KBM-7 (cell line): Measurements from ENCODE around the gene GSTA2.
"Not testable (repeated sequence)": the region's sequence is repeated elsewhere in the genome, so short reads cannot be mapped to it uniquely, and the experiment has no call there.

ENCODE experiments used
- DNase-seq: peaks from one replicate; pipeline ENCODE4 v3.0.0-alpha.2; 2015
- in situ Hi-C: fragments of 300-500 bp; cut with MboI; formaldehyde crosslinking; loops from 2 replicates; pipeline ENCODE4 v1.14.3; 2020; ENCODE audit warnings: low sequenced_read_pairs, low pct_unique_long_range_greater_than_20kb, mixed read lengths

GSTA2 gene

GRCh38 chr6:52728394-52728793 lies 34.9 kb downstream of the GSTA2 start:
- in situ Hi-C loops, result no loop called here
- no peak for DNase-seq

- in situ Hi-C loops, result no loop called here
- DNase-seq, result no peak
Measured at GRCh38 chr6:52727908-52728307, 35.4 kb downstream of the GSTA2 start.

GRCh38 chr6:52726741-52727535 lies 36.3 kb downstream of the GSTA2 start:
- DNase-seq, result no peak
- in situ Hi-C loops, result no loop called here

GRCh38 chr6:52726193-52726542 lies 37.1 kb downstream of the GSTA2 start:
- DNase-seq, result no peak
- in situ Hi-C loops, result no loop called here

- no peak for DNase-seq
- in situ Hi-C loops, result no loop called here
Measured at GRCh38 chr6:52725535-52726192, 37.6 kb downstream of the GSTA2 start.

- DNase-seq, result no peak
- in situ Hi-C loops, result no loop called here
Measured at GRCh38 chr6:52725143-52725534, 38.1 kb downstream of the GSTA2 start.

GRCh38 chr6:52724406-52725121 lies 38.7 kb downstream of the GSTA2 start:
- DNase-seq, result peak; percentile 63
- in situ Hi-C loops, result no loop called here

- in situ Hi-C loops, result no loop called here
- DNase-seq, result no peak
Measured at GRCh38 chr6:52724042-52724405, 39.3 kb downstream of the GSTA2 start.

- in situ Hi-C loops, result no loop called here
- DNase-seq, result no peak
Measured at GRCh38 chr6:52720321-52720720, 43.0 kb downstream of the GSTA2 start.

- no peak for DNase-seq
- in situ Hi-C loops, result no loop called here
Measured at GRCh38 chr6:52718550-52718949, 44.7 kb downstream of the GSTA2 start.

- in situ Hi-C loops, DNase-seq: not testable (repeated sequence)
Measured at GRCh38 chr6:52714761-52715160, 48.5 kb downstream of the GSTA2 start.

- in situ Hi-C loops, result no loop called here
- no peak for DNase-seq
Measured at GRCh38 chr6:52712136-52712535, 51.1 kb downstream of the GSTA2 start.

- no peak for DNase-seq
Measured at GRCh38 chr6:52707963-52708680, 55.2 kb downstream of the GSTA2 start.

GRCh38 chr6:52706001-52706400 lies 57.3 kb downstream of the GSTA2 start:
- in situ Hi-C loops, result no loop called here
- DNase-seq, result no peak

More at GRCh38 chr6:52707963-52708680, 55.2 kb downstream of the GSTA2 start:
- in situ Hi-C loops, result no loop called here

GRCh38 chr6:52704781-52705502 lies 58.3 kb downstream of the GSTA2 start:
- in situ Hi-C loops, DNase-seq: not testable (repeated sequence)

- in situ Hi-C loops, result no loop called here
- DNase-seq, result no peak
Measured at GRCh38 chr6:52704060-52704459, 59.2 kb downstream of the GSTA2 start.
